ENCODE data around the gene TRABD2B. TPM values are rescaled to one million over a fixed set of nuclear protein-coding genes. Genes with fewer than 3 reads are reported as not detected.
A peak's percentile ranks its signal among the peaks of the same experiment; 100 is the strongest.

Gene TRABD2B
- total RNA-seq, 2 donors from 2014 or later = 2.6 to 4.3 TPM

DNA sequence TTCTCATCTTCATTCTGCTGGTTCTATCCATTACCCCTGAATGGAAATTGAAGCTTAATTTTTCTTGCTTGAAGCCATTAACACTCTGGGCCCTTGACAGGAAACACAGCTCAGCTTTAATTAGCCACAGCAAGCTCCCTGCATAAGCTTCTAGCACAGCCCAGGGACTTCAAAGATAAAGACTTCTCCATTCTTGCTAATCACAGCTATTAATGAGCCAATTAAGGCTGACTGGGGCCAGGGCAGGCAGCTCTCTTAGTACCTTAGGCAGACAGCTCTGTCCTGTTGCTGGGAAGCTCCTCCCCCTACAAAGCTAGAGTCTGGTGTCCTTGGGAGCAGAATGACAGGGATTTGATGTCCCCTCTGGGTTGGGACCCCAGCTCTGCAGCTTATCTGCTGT, 27.9 kb upstream of the TRABD2B start:
- Histone ChIP-seq H3K4me1 (no peaks in the 10 kb centered on the region), H3K27ac (no peak overlapping the region), H3K27me3 (no peaks in the 10 kb centered on the region), H3K9me3 (no peaks in the 10 kb centered on the region), H3K36me3 (replicated peaks in 1 of 2; ENCODE audit: insufficient read depth in 1 of 2, low read depth in 2 of 2) (no peaks in the 10 kb centered on the region), H3K4me3 (no peak overlapping the region)
- ATAC-seq = no peak
- TF ChIP-seq POLR2A (IDR thresholded peaks at IDR 0.05) = no peak
- TF ChIP-seq, protein P1, sequence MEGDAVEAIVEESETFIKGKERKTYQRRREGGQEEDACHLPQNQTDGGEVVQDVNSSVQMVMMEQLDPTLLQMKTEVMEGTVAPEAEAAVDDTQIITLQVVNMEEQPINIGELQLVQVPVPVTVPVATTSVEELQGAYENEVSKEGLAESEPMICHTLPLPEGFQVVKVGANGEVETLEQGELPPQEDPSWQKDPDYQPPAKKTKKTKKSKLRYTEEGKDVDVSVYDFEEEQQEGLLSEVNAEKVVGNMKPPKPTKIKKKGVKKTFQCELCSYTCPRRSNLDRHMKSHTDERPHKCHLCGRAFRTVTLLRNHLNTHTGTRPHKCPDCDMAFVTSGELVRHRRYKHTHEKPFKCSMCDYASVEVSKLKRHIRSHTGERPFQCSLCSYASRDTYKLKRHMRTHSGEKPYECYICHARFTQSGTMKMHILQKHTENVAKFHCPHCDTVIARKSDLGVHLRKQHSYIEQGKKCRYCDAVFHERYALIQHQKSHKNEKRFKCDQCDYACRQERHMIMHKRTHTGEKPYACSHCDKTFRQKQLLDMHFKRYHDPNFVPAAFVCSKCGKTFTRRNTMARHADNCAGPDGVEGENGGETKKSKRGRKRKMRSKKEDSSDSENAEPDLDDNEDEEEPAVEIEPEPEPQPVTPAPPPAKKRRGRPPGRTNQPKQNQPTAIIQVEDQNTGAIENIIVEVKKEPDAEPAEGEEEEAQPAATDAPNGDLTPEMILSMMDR (IDR thresholded peaks at IDR 0.05) = no peak
- no peak for DNase-seq
- intact Hi-C loops (cut with DNase I) = no loop called here

DNA sequence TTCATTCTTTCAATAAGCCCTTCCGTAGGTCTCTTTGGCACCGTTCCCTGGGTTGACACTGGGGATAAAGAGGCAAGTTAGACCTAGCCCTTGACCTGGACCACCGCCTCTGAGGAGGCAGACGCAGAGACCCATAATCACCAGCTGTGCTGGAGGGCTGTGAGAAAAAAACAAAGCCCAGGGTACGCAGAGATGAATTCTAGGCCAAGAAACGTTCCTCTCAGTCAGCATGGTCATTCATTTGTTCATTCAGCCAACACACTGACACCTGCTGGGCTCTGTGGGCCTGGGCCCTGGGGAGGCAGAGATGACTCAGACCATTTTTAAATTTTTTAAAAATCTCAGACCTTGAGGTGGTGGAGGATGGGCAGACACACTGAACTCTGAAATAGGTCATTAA, 26.3 kb upstream of the TRABD2B start:
- DNase-seq = no peak
- intact Hi-C loops (cut with DNase I) = no loop called here
- TF ChIP-seq POLR2A (IDR thresholded peaks at IDR 0.05) = no peak
- TF ChIP-seq, protein P1 (IDR thresholded peaks at IDR 0.05) = no peak
- H3K27me3 ChIP-seq = no peaks in the 10 kb centered on the region
- H3K4me1 ChIP-seq = peaks cover 4% of the 10 kb centered on the region
- no peak for ATAC-seq
- 87% methylated on average over 6 of the region's 6 CpGs for WGBS, 2 donors
- no peak overlapping the region for H3K27ac ChIP-seq
- H3K9me3 ChIP-seq = no peaks in the 10 kb centered on the region
- no peak overlapping the region for H3K4me3 ChIP-seq
- H3K36me3 ChIP-seq (replicated peaks in 1 of 2; ENCODE audit: insufficient read depth in 1 of 2, low read depth in 2 of 2) = no peaks in the 10 kb centered on the region

DNA sequence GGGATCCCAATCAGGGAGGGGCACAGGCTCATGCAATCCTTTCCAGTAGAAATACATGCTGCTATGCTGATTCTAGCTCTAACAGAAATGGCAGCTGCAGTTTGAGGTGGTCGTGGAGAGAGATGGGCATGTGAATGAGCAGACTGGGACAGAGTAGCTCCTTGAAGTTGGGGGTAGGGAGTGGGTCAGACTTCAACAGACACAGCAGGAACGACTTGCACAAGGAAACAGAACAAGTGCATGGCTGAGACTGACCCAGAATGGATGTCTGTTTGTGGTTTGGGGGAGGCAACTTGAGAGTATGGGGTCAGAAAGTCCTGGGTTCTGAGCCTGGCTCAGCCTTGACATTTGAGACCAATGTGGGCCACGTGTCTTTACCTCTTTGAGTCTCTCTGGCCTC, 25.1 kb upstream of the TRABD2B start:
- ATAC-seq = no peak
- no peaks in the 10 kb centered on the region for H3K9me3 ChIP-seq
- H3K27ac ChIP-seq = no peak overlapping the region
- 47 to 61% methylated on average over 3 of the region's 3 CpGs for WGBS, 2 donors
- intact Hi-C loops (cut with DNase I) = no loop called here
- no peaks in the 10 kb centered on the region for H3K36me3 ChIP-seq (replicated peaks in 1 of 2; ENCODE audit: insufficient read depth in 1 of 2, low read depth in 2 of 2)
- TF ChIP-seq, protein P1 (IDR thresholded peaks at IDR 0.05) = no peak
- no peak for TF ChIP-seq POLR2A (IDR thresholded peaks at IDR 0.05)
- H3K4me3 ChIP-seq = no peak overlapping the region
- no peaks in the 10 kb centered on the region for H3K27me3 ChIP-seq
- no peak for DNase-seq
- peaks cover 4% of the 10 kb centered on the region for H3K4me1 ChIP-seq

DNA sequence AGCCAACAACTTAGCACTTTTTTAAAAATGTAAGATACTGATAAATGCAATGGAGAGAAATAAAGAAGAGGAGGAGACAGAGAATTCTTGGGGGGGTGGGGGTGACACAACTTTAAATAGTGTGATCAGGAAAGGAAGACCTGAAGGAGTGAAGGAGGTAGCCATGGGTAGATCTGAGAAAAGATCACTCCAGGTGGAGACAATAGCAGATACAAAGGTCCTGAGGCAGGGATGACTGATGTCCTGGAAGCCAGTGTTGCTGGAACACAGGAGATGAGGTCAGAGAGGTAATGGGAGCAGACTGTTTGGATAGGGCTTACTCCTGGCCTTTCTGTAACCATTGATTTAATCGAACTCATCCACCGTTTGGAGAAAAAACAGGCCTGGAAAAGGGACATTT, 24.6 kb upstream of the TRABD2B start:
- no peaks in the 10 kb centered on the region for H3K9me3 ChIP-seq
- 33 to 51% methylated on average over 2 of the region's 2 CpGs for WGBS, 2 donors
- no peaks in the 10 kb centered on the region for H3K36me3 ChIP-seq (replicated peaks in 1 of 2; ENCODE audit: insufficient read depth in 1 of 2, low read depth in 2 of 2)
- ATAC-seq (no peak), DNase-seq (no peak)
- H3K27me3 ChIP-seq = no peaks in the 10 kb centered on the region
- intact Hi-C loops (cut with DNase I) = no loop called here
- H3K4me3 ChIP-seq = no peak overlapping the region
- H3K27ac ChIP-seq = no peak overlapping the region
- H3K4me1 ChIP-seq = peaks cover 4% of the 10 kb centered on the region
- TF ChIP-seq, protein P1 (IDR thresholded peaks at IDR 0.05) = no peak
- no peak for TF ChIP-seq POLR2A (IDR thresholded peaks at IDR 0.05)

DNA sequence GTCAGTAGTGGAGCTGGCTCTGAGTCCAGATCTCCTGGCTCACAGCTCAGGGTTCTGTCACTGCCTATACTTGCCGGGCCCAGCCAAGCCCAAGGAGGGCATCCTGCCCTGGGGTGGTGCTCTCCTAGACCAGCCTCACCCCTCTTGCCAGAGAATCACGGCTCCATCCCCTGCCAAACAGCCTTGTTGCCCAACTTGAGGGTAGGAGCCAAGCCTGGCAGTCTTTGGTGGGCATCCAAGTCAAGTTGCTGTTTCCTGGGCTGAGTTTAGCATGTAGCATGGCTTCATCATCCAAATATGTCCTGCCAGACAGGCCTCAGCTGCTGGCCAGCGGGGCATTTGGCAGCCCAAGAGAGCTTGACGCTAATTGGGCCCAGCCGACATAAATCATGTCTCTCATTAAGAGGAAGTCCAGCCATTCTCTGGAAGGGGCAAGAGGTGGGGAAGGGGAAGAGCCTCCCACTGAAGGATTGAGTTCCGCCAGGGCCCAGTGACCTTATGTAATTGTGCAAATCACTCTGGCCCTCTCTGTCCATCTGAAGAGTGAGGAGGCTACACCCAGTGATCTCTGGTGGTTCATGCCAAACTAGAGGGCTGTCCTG, 22.6 kb upstream of the TRABD2B start:
- Histone ChIP-seq H3K27me3 (no peaks in the 10 kb centered on the region), H3K27ac (peak overlapping the region in 1 of 4 donors; percentile 2), H3K4me3 (no peak overlapping the region), H3K36me3 (replicated peaks in 1 of 2; ENCODE audit: insufficient read depth in 1 of 2, low read depth in 2 of 2) (no peaks in the 10 kb centered on the region), H3K4me1 (peaks cover 4% of the 10 kb centered on the region), H3K9me3 (no peaks in the 10 kb centered on the region)
- peak; percentile 68 for ATAC-seq
- peak; percentile 17 to 52 (median 44) for DNase-seq
- intact Hi-C loops (cut with DNase I) = no loop called here
- TF ChIP-seq, protein P1 (IDR thresholded peaks at IDR 0.05) = no peak
- TF ChIP-seq POLR2A (IDR thresholded peaks at IDR 0.05) = no peak
- 58 to 69% methylated on average over 4 to 6 of the region's 6 CpGs for WGBS, 2 donors

All from body of pancreas (tissue), 4 donors.